Bronchial epithelial cell (primary cell): Measurements from ENCODE around the gene DENND5B. TPM values are rescaled to one million over a fixed set of nuclear protein-coding genes. Genes with fewer than 3 reads are reported as not detected.
"Not testable (repeated sequence)": the region's sequence is repeated elsewhere in the genome, so short reads cannot be mapped to it uniquely, and the experiment has no call there.

Source experiments
- DNase-seq: peaks from one replicate; pipeline ENCODE4 v3.0.0-alpha.2; 2010; ENCODE audit warnings: low read depth
- FAIRE-seq: peaks from 2 replicates; lab custom pipeline; 2011; peaks lifted over from hg19 to GRCh38; lab: Jason Lieb, UNC
- H3K27me3 ChIP-seq: 2 replicates; pipeline ENCODE4 v1.5.1; 2011; ENCODE audit warnings: low read length; ENCODE audit not compliant: control insufficient read depth, insufficient read depth
- H3K36me3 ChIP-seq: 2 replicates; pipeline ENCODE4 v1.5.1; 2011; ENCODE audit warnings: low read length; ENCODE audit not compliant: control insufficient read depth, insufficient read depth
- H3K4me3 ChIP-seq: 2 replicates; pipeline ENCODE4 v1.5.1; 2011; ENCODE audit warnings: mild to moderate bottlenecking, low read depth, low read length, control low read depth
- CTCF ChIP-seq: IDR thresholded peaks from 2 replicates; pipeline ENCODE4 v1.5.1; 2011; ENCODE audit warnings: mild to moderate bottlenecking, moderate library complexity, low read length, control low read depth, inconsistent platforms; ENCODE audit not compliant: insufficient read depth, severe bottlenecking
- total RNA-seq: library from RNA; depleted of rRNA; stranded (reverse); fragments of >200 nt; gene quantifications from 2 replicates; pipeline ENCODE4 v1.2.1, GENCODE V29; 2014

DENND5B gene
- total RNA-seq, 1 donor from 2014 or later, result 4.7 TPM

DNA sequence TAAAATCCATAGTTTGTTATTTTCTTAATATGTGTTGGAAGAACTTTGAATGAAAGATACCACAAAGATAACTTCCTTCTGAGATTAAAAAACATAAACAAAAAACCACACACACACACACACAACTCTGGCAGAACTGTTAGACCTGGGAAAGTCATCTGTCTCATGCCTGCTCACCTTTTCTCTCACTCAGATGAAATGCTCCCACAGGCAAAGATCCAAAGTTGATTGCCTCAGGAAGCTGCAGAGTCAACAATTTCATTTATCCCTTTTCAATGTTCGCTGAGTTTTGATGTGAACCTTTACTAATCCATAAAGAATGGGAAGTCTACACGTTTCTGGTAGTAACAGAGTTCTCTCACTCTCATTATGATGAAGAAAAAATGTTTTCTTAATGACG is 112.0 kb downstream of the DENND5B start:
- FAIRE-seq (no peak), DNase-seq (no peak)
- no peaks in the 10 kb centered on the region for H3K36me3 ChIP-seq
- H3K27me3 ChIP-seq, result no peaks in the 10 kb centered on the region
- no peak overlapping the region for H3K4me3 ChIP-seq
- no peak for TF ChIP-seq CTCF

- no peak for DNase-seq
- Histone ChIP-seq H3K4me3 (no peak overlapping the region), H3K27me3 (no peaks in the 10 kb centered on the region), H3K36me3 (no peaks in the 10 kb centered on the region)
- no peak for TF ChIP-seq CTCF
- no peak for FAIRE-seq
These were observed 112.5 kb downstream of the DENND5B start for GRCh38 chr12:31478425-31478824.

GRCh38 chr12:31477687-31478086 is 113.2 kb downstream of the DENND5B start:
- TF ChIP-seq CTCF, result no peak
- no peak for FAIRE-seq
- Histone ChIP-seq H3K27me3 (no peaks in the 10 kb centered on the region), H3K4me3 (no peak overlapping the region), H3K36me3 (no peaks in the 10 kb centered on the region)
- no peak for DNase-seq

DNA sequence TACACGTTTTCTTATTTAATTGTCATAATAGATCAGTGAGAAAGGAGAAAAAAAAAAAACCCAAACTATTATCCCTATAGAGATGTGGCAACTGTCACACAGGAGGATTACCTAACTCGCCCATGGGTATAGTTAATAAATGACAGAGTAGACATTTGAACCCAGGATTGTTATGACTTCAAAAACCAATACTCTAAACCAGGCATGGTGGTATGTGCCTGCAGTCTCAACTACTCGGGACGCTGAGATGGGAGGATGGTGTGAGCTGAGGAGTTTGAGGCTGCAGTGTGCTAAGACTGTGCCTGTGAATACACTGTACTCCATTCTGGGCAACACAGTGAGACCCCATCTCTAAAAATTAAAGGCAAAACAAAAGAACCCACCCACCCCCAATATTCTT is 114.5 kb downstream of the DENND5B start:
- no peak for FAIRE-seq

DNA sequence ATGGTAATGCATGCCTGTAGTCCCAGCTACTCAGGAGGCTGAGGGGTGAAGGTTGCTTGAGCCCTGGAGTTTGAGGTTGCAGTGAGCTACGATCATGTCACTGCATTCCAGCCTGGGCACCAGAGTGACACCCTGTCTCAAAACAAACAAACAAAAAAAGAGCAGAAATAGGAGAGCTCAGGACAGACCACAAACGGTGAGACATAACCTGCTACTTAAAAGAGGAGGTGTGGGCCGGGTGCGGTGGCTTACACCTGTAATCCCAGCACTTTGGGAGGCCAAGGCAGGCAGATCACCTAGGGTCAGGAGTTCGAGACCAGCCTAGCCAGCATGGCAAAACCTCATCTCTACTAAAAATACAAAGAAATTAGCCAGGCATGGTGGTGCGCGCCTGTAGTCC is 115.3 kb downstream of the DENND5B start:
- DNase-seq, FAIRE-seq, H3K27me3 ChIP-seq, H3K36me3 ChIP-seq, H3K4me3 ChIP-seq: not testable (repeated sequence)

More for the DNA sequence above, 114.5 kb downstream of the DENND5B start:
- Histone ChIP-seq H3K4me3 (no peak overlapping the region), H3K27me3 (no peaks in the 10 kb centered on the region), H3K36me3 (no peaks in the 10 kb centered on the region)
- DNase-seq, result no peak
- TF ChIP-seq CTCF, result no peak

DNA sequence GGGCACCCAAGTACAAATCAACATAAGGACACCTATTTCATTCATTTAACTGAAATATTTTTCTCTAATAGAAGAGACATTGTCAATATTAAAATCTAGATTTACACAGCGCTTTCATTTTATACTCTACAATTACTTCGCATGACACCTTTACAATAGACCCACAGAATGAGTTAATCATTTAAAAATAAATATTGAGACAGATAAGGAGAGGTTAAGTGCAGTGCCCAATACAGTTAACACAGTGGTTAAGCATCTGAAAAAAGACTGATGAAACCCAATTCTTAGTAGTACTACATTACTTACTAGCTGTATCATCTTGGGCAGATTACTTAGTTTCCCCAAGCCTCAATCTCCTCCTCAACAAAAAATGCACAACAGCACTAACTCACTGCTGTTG is 116.2 kb downstream of the DENND5B start:
- no peak for DNase-seq
- H3K36me3 ChIP-seq, result no peaks in the 10 kb centered on the region
- no peak for FAIRE-seq
- H3K27me3 ChIP-seq, result no peaks in the 10 kb centered on the region
- no peak overlapping the region for H3K4me3 ChIP-seq
- TF ChIP-seq CTCF, result no peak
